ENCODE data around the gene CIDEC. TPM values are rescaled to one million over a fixed set of nuclear protein-coding genes. Genes with fewer than 3 reads are reported as not detected.

CIDEC gene
- total and polyA plus RNA-seq, 9 of the 15 experiments (the other 6 are each of a cell fraction or from before 2014, with no cell fraction given) = not detected

DNA sequence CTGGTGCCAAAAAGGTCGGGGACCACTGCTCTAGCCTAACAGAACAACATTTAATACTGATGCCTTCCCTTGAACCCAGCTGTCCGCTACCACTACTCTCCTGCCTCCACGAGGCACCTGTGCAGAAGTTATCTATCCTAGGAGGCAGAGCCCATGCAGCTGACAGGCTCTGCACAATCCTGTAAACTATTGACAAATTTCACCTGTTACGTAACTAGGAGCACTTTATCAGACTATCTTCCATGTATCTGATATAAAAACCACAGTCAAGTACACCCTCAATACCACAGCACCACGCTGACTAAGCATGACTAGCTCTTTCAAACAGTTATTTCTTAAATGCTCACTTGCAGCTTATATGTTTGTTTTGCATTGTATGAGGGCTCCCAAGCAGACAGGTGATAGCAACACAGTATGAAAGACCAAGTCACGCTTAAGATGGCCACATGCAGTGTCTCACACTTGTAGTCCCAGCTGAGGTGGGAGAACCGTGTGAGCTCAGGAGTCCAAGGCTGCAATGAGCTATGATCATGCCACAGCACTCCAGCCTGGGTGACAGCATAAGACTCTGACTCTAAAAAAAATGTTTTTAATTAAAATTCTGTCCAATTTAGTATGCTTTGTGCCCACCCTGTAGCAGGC is 32.4 kb upstream of the CIDEC start (continued):
- TF ChIP-seq, protein P1, sequence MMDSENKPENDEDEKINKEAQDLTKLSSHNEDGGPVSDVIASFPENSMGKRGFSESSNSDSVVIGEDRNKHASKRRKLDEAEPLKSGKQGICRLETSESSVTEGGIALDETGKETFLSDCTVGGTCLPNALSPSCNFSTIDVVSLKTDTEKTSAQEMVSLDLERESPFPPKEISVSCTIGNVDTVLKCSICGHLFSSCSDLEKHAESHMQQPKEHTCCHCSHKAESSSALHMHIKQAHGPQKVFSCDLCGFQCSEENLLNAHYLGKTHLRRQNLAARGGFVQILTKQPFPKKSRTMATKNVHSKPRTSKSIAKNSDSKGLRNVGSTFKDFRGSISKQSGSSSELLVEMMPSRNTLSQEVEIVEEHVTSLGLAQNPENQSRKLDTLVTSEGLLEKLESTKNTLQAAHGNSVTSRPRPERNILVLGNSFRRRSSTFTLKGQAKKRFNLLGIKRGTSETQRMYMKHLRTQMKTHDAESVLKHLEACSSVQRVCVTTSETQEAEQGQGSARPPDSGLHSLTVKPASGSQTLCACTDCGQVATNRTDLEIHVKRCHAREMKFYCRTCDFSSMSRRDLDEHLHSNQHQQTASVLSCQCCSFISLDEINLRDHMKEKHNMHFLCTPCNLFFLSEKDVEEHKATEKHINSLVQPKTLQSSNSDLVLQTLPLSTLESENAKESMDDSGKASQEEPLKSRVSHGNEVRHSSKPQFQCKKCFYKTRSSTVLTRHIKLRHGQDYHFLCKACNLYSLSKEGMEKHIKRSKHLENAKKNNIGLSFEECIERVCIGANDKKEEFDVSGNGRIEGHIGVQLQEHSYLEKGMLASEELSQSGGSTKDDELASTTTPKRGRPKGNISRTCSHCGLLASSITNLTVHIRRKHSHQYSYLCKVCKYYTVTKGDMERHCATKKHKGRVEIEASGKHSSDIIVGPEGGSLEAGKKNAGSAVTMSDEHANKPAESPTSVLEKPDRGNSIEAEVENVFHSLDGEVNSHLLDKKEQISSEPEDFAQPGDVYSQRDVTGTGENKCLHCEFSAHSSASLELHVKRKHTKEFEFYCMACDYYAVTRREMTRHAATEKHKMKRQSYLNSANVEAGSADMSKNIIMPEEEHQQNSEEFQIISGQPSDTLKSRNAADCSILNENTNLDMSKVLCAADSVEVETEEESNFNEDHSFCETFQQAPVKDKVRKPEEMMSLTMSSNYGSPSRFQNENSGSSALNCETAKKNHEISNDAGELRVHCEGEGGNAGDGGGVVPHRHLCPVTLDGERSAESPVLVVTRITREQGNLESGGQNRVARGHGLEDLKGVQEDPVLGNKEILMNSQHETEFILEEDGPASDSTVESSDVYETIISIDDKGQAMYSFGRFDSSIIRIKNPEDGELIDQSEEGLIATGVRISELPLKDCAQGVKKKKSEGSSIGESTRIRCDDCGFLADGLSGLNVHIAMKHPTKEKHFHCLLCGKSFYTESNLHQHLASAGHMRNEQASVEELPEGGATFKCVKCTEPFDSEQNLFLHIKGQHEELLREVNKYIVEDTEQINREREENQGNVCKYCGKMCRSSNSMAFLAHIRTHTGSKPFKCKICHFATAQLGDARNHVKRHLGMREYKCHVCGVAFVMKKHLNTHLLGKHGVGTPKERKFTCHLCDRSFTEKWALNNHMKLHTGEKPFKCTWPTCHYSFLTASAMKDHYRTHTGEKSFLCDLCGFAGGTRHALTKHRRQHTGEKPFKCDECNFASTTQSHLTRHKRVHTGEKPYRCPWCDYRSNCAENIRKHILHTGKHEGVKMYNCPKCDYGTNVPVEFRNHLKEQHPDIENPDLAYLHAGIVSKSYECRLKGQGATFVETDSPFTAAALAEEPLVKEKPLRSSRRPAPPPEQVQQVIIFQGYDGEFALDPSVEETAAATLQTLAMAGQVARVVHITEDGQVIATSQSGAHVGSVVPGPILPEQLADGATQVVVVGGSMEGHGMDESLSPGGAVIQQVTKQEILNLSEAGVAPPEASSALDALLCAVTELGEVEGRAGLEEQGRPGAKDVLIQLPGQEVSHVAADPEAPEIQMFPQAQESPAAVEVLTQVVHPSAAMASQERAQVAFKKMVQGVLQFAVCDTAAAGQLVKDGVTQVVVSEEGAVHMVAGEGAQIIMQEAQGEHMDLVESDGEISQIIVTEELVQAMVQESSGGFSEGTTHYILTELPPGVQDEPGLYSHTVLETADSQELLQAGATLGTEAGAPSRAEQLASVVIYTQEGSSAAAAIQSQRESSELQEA (IDR thresholded peaks at IDR 0.05; ENCODE audit: low read depth) = no peak
- TF ChIP-seq JUND (IDR thresholded peaks at IDR 0.05; ENCODE audit: borderline replicate concordance, low read depth, low read length) (peak; percentile 27; the same call in 1 of the 2 replicates), JUND (tag; IDR thresholded peaks at IDR 0.05; ENCODE audit: borderline replicate concordance, low read depth, low read length) (peak; percentile 80; the same call in 2 of the 3 replicates), PHTF2 (CRISPR knock-in tag; IDR thresholded peaks at IDR 0.05) (no peak), ZNF830 (CRISPR knock-in tag; IDR thresholded peaks at IDR 0.05) (no peak), MAX (CRISPR knock-in tag; IDR thresholded peaks at IDR 0.05) (peak; percentile 53; the same call in 1 of the 2 replicates), RBM22 (IDR thresholded peaks at IDR 0.05; ENCODE audit: low read depth, low read length, poor library complexity, severe bottlenecking) (no peak), DPF2 (IDR thresholded peaks at IDR 0.05) (peak; percentile 77), ZNF12 (CRISPR knock-in tag; IDR thresholded peaks at IDR 0.05) (no peak), IRF9 (tag; IDR thresholded peaks at IDR 0.05) (no peak), ZNF764 (CRISPR knock-in tag; IDR thresholded peaks at IDR 0.05; ENCODE audit: low read depth) (no peak)
- TF ChIP-seq, protein P2, sequence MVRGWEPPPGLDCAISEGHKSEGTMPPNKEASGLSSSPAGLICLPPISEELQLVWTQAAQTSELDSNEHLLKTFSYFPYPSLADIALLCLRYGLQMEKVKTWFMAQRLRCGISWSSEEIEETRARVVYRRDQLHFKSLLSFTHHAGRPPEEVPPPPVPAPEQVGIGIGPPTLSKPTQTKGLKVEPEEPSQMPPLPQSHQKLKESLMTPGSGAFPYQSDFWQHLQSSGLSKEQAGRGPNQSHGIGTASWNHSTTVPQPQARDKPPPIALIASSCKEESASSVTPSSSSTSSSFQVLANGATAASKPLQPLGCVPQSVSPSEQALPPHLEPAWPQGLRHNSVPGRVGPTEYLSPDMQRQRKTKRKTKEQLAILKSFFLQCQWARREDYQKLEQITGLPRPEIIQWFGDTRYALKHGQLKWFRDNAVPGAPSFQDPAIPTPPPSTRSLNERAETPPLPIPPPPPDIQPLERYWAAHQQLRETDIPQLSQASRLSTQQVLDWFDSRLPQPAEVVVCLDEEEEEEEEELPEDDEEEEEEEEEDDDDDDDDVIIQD (CRISPR knock-in tag; IDR thresholded peaks at IDR 0.05) = no peak
- TF ChIP-seq, protein P3, sequence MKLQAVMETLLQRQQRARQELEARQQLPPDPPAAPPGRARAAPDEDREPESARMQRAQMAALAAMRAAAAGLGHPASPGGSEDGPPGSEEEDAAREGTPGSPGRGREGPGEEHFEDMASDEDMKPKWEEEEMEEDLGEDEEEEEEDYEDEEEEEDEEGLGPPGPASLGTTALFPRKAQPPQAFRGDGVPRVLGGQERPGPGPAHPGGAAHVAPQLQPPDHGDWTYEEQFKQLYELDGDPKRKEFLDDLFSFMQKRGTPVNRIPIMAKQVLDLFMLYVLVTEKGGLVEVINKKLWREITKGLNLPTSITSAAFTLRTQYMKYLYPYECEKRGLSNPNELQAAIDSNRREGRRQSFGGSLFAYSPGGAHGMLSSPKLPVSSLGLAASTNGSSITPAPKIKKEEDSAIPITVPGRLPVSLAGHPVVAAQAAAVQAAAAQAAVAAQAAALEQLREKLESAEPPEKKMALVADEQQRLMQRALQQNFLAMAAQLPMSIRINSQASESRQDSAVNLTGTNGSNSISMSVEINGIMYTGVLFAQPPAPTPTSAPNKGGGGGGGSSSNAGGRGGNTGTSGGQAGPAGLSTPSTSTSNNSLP (IDR thresholded peaks at IDR 0.05; ENCODE audit: borderline replicate concordance, low read depth, low read length) = peak; percentile 85; the same call in 1 of the 2 replicates
